NCI-H446 treated with DMSO at 0.1 percent for 48 hours (cell line): ENCODE measurements around the gene LCE1C.

ENCODE experiments used
- DNase-seq: peaks from one replicate; lab custom pipeline; 2025; lab: John Stamatoyannopoulos, UW

LCE1C gene

DNA sequence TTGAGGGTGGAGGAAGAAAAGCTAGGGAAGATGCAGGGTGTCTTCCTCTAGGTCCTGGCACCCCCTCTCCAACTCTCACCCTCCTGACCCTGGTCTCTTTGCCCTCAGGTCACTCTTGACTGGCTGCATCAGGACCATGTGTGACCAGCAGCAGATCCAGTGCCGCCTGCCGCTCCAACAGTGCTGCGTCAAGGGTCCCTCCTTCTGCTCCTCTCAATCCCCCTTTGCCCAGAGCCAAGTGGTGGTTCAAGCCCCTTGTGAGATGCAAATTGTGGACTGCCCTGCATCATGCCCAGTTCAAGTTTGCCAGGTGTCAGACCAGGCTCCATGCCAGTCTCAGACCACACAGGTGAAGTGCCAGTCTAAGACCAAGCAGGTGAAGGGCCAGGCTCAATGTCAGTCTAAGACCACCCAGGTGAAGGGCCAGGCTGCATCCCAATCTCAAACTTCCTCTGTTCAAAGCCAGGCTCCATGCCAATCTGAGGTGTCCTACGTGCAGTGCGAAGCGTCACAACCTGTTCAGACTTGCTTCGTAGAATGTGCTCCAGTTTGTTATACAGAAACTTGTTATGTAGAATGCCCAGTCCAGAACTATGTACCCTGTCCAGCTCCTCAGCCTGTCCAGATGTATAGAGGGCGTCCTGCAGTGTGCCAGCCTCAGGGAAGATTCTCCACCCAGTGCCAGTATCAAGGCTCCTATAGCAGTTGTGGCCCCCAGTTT, 46.8 kb downstream of the LCE1C start:
- DNase-seq, result no peak

DNA sequence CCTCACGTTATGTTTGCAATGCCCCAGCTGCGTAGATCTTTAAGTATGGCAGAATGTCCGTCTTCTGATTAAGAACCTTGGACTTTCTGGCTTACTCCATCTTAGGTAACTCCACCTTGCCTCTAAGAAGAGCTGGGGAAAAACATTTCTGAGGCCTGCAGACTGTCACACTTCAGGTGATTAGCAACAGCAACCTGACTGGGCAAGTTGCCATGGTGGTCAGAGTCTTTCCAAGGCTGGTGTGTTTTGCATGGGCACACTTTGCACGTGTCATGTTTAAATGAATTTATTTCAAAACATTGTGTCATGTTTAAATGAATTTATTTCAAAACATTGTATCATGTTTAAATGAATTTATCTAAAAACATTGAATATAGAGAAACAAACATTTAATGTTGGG, 47.8 kb downstream of the LCE1C start:
- DNase-seq, result no peak

DNA sequence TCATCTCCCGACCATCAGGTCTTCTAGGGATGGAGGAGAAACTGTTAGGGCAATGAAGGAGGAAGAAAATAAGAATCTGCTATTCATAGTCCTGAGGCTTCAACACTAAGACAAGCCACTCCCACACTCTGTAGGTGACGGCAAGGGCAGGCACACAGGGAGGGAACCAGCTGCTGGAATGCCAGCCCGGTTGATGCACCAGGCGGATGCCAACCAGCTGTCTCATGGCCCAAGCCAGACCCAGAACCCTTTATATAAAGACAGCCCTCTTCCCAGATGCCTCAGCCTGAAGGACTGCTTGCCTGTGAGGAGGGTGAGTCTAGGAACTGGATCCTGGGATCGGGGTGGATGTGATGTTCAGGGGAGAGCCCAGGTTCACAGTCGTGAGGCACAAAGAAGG, 48.7 kb downstream of the LCE1C start, which contains the start of gene KPRP:
TSS of gene KPRP (plus strand) at position 279 of the 400 bp plus-strand sequence. CDS start 1,564 bp downstream, outside the sequence.
- DNase-seq, result no peak

- no peak for DNase-seq
Observed at GRCh38 chr1:152756872-152757271, 49.6 kb downstream of the LCE1C start.
